Measurements from ENCODE around the gene CC2D2A. TPM values are rescaled to one million over a fixed set of nuclear protein-coding genes. Genes with fewer than 3 reads are reported as not detected.

The CC2D2A gene
- total and polyA plus RNA-seq, 9 of the 15 experiments (the other 6 are each of a cell fraction or from before 2014, with no cell fraction given): 0.36 to 2.5 (median 1.6) TPM

DNA sequence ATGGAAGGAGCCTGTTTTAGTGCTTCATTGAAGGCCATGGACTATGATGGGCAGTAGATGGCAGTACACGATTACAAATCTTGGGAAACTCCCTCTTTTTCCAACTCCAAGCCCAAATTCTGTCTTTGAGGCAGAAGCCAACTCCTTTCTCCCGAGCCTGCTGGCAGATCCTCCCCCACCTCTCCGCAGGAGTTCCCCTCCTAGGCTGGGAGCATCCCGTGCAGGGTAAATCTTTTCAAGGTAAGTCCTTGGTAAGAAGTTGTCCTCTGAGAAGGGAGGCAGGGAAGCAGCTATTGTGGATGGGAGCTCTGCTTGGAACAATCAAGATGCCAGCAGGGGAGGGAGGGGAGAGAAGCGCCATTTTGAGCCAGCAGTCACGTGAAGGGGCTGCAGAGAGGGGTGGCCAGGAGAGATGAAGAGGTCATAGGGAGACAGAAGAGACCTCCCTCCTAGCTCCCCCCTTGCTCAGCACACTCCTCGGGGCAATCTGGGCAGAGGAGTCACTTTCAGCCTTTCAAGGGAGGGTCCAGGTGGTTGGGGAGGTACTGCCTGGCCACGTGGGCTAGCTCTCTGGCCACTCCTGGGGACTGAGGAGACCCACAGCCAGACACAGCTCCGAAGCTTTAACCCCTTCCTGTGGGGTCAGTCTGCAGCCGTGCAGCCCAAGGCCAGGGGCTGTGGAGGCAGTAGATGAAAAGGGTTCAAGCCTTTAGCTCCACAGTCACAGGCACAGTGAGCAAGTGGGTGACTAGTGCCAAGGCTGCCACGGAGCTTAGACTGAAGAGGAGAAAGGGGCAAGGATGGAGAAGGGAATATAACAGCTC, 9.6 kb downstream of the CC2D2A start (continued):
- TF ChIP-seq, protein P1, sequence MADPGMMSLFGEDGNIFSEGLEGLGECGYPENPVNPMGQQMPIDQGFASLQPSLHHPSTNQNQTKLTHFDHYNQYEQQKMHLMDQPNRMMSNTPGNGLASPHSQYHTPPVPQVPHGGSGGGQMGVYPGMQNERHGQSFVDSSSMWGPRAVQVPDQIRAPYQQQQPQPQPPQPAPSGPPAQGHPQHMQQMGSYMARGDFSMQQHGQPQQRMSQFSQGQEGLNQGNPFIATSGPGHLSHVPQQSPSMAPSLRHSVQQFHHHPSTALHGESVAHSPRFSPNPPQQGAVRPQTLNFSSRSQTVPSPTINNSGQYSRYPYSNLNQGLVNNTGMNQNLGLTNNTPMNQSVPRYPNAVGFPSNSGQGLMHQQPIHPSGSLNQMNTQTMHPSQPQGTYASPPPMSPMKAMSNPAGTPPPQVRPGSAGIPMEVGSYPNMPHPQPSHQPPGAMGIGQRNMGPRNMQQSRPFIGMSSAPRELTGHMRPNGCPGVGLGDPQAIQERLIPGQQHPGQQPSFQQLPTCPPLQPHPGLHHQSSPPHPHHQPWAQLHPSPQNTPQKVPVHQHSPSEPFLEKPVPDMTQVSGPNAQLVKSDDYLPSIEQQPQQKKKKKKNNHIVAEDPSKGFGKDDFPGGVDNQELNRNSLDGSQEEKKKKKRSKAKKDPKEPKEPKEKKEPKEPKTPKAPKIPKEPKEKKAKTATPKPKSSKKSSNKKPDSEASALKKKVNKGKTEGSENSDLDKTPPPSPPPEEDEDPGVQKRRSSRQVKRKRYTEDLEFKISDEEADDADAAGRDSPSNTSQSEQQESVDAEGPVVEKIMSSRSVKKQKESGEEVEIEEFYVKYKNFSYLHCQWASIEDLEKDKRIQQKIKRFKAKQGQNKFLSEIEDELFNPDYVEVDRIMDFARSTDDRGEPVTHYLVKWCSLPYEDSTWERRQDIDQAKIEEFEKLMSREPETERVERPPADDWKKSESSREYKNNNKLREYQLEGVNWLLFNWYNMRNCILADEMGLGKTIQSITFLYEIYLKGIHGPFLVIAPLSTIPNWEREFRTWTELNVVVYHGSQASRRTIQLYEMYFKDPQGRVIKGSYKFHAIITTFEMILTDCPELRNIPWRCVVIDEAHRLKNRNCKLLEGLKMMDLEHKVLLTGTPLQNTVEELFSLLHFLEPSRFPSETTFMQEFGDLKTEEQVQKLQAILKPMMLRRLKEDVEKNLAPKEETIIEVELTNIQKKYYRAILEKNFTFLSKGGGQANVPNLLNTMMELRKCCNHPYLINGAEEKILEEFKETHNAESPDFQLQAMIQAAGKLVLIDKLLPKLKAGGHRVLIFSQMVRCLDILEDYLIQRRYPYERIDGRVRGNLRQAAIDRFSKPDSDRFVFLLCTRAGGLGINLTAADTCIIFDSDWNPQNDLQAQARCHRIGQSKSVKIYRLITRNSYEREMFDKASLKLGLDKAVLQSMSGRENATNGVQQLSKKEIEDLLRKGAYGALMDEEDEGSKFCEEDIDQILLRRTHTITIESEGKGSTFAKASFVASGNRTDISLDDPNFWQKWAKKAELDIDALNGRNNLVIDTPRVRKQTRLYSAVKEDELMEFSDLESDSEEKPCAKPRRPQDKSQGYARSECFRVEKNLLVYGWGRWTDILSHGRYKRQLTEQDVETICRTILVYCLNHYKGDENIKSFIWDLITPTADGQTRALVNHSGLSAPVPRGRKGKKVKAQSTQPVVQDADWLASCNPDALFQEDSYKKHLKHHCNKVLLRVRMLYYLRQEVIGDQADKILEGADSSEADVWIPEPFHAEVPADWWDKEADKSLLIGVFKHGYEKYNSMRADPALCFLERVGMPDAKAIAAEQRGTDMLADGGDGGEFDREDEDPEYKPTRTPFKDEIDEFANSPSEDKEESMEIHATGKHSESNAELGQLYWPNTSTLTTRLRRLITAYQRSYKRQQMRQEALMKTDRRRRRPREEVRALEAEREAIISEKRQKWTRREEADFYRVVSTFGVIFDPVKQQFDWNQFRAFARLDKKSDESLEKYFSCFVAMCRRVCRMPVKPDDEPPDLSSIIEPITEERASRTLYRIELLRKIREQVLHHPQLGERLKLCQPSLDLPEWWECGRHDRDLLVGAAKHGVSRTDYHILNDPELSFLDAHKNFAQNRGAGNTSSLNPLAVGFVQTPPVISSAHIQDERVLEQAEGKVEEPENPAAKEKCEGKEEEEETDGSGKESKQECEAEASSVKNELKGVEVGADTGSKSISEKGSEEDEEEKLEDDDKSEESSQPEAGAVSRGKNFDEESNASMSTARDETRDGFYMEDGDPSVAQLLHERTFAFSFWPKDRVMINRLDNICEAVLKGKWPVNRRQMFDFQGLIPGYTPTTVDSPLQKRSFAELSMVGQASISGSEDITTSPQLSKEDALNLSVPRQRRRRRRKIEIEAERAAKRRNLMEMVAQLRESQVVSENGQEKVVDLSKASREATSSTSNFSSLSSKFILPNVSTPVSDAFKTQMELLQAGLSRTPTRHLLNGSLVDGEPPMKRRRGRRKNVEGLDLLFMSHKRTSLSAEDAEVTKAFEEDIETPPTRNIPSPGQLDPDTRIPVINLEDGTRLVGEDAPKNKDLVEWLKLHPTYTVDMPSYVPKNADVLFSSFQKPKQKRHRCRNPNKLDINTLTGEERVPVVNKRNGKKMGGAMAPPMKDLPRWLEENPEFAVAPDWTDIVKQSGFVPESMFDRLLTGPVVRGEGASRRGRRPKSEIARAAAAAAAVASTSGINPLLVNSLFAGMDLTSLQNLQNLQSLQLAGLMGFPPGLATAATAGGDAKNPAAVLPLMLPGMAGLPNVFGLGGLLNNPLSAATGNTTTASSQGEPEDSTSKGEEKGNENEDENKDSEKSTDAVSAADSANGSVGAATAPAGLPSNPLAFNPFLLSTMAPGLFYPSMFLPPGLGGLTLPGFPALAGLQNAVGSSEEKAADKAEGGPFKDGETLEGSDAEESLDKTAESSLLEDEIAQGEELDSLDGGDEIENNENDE (IDR thresholded peaks at IDR 0.05; ENCODE audit: low read depth, low read length): no peak
- TF ChIP-seq PHF20 (IDR thresholded peaks at IDR 0.05; ENCODE audit: partially characterized antibody) (peak; percentile 52), CBFA2T2 (conservative IDR thresholded peaks at IDR 0.05) (0 out of 2 replicates have a peak, but pooled peaks have one; percentile 31), KDM5B (IDR thresholded peaks at IDR 0.05; ENCODE audit: insufficient replicate concordance, low read depth, low read length) (no peak), XRCC3 (IDR thresholded peaks at IDR 0.05) (no peak)
- TF ChIP-seq, protein P2, sequence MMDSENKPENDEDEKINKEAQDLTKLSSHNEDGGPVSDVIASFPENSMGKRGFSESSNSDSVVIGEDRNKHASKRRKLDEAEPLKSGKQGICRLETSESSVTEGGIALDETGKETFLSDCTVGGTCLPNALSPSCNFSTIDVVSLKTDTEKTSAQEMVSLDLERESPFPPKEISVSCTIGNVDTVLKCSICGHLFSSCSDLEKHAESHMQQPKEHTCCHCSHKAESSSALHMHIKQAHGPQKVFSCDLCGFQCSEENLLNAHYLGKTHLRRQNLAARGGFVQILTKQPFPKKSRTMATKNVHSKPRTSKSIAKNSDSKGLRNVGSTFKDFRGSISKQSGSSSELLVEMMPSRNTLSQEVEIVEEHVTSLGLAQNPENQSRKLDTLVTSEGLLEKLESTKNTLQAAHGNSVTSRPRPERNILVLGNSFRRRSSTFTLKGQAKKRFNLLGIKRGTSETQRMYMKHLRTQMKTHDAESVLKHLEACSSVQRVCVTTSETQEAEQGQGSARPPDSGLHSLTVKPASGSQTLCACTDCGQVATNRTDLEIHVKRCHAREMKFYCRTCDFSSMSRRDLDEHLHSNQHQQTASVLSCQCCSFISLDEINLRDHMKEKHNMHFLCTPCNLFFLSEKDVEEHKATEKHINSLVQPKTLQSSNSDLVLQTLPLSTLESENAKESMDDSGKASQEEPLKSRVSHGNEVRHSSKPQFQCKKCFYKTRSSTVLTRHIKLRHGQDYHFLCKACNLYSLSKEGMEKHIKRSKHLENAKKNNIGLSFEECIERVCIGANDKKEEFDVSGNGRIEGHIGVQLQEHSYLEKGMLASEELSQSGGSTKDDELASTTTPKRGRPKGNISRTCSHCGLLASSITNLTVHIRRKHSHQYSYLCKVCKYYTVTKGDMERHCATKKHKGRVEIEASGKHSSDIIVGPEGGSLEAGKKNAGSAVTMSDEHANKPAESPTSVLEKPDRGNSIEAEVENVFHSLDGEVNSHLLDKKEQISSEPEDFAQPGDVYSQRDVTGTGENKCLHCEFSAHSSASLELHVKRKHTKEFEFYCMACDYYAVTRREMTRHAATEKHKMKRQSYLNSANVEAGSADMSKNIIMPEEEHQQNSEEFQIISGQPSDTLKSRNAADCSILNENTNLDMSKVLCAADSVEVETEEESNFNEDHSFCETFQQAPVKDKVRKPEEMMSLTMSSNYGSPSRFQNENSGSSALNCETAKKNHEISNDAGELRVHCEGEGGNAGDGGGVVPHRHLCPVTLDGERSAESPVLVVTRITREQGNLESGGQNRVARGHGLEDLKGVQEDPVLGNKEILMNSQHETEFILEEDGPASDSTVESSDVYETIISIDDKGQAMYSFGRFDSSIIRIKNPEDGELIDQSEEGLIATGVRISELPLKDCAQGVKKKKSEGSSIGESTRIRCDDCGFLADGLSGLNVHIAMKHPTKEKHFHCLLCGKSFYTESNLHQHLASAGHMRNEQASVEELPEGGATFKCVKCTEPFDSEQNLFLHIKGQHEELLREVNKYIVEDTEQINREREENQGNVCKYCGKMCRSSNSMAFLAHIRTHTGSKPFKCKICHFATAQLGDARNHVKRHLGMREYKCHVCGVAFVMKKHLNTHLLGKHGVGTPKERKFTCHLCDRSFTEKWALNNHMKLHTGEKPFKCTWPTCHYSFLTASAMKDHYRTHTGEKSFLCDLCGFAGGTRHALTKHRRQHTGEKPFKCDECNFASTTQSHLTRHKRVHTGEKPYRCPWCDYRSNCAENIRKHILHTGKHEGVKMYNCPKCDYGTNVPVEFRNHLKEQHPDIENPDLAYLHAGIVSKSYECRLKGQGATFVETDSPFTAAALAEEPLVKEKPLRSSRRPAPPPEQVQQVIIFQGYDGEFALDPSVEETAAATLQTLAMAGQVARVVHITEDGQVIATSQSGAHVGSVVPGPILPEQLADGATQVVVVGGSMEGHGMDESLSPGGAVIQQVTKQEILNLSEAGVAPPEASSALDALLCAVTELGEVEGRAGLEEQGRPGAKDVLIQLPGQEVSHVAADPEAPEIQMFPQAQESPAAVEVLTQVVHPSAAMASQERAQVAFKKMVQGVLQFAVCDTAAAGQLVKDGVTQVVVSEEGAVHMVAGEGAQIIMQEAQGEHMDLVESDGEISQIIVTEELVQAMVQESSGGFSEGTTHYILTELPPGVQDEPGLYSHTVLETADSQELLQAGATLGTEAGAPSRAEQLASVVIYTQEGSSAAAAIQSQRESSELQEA (IDR thresholded peaks at IDR 0.05; ENCODE audit: low read depth): no peak

All from K562 (cell line).